ENCODE data around the gene PBX4. TPM values are rescaled to one million over a fixed set of nuclear protein-coding genes. Genes with fewer than 3 reads are reported as not detected.

The PBX4 gene
- total and polyA plus RNA-seq, 2 of the 8 experiments (the other 6 are each of a cell fraction or from before 2014, with no cell fraction given): 3.4 to 3.8 TPM

GRCh38 chr19:19662344-19662743 lies 43.9 kb upstream of the PBX4 start:
- Histone ChIP-seq H2AK5ac (ENCODE audit: low read depth, low read length) (no peak overlapping the region), H3K27me3 (replicated peaks in 1 of 4; ENCODE audit: control insufficient read depth in 3 of 4, extremely low read depth in 1 of 4, insufficient read depth in 3 of 4, low read length in 3 of 4) (no peaks in the 10 kb centered on the region), H2BK20ac (ENCODE audit: low read length) (no peak overlapping the region), H3K27ac (ENCODE audit: low read depth, low read length) (no peak overlapping the region), H3K36me3 (ENCODE audit: control insufficient read depth in 2 of 4, insufficient read depth in 4 of 4, low read length in 3 of 4) (peaks cover 11 to 25% (median 16%) of the 10 kb centered on the region in 4 experiments), H2BK5ac (ENCODE audit: low read depth, low read length) (no peak overlapping the region), H3K4me3 (ENCODE audit: extremely low read depth in 1 of 4, insufficient read depth in 2 of 4, low read depth in 3 of 4, low read length in 4 of 4) (peak overlapping the region; percentile 77 to 97 (median 90); a peak in 7 of 8 replicates), H3K56ac (replicated peaks; ENCODE audit: insufficient read length, low read depth, low read length) (no peak overlapping the region), H3K4me1 (replicated peaks in 1 of 4; ENCODE audit: control insufficient read depth in 3 of 4, insufficient read depth in 4 of 4, low read length in 3 of 4) (peaks cover 3 to 12% (median 6%) of the 10 kb centered on the region in 4 experiments; a peak in 5 of 7 replicates), H3K4me2 (ENCODE audit: insufficient read depth in 1 of 2, low read depth in 2 of 2, low read length in 2 of 2) (peak overlapping the region; percentile 72 to 95), H3K79me1 (ENCODE audit: low read depth, low read length) (peaks cover 16% of the 10 kb centered on the region), H3K14ac (ENCODE audit: insufficient read length) (no peak overlapping the region), H3K23ac (ENCODE audit: insufficient read length) (no peak overlapping the region), H2BK120ac (replicated peaks; ENCODE audit: low read depth, low read length) (no peak overlapping the region), H3K9me3 (ENCODE audit: insufficient read depth in 2 of 2, low read depth in 1 of 2, low read length in 1 of 2) (no peaks in the 10 kb centered on the region), H2BK12ac (ENCODE audit: low read depth, low read length) (no peak overlapping the region), H2AFZ (ENCODE audit: low read length) (no peak overlapping the region), H4K91ac (replicated peaks; ENCODE audit: insufficient read length, low read length) (no peak overlapping the region), H3K9ac (replicated peaks in 1 of 4; ENCODE audit: extremely low read depth in 1 of 4, low read depth in 3 of 4, low read length in 3 of 4) (peak overlapping the region in 1 of 4 experiments; percentile 93; a peak in 2 of 7 replicates), H4K8ac (ENCODE audit: extremely low read depth, insufficient read depth, low read length) (no peak overlapping the region), H3K18ac (ENCODE audit: extremely low read depth, low read length) (no peak overlapping the region), H3K4ac (replicated peaks; ENCODE audit: insufficient read length, low read depth, low read length) (no peak overlapping the region), H3K23me2 (ENCODE audit: low read depth, low read length) (no peaks in the 10 kb centered on the region), H3K79me2 (ENCODE audit: control insufficient read depth in 1 of 2, insufficient read depth in 2 of 2, low read length in 2 of 2) (peaks cover 21 to 30% of the 10 kb centered on the region in 2 experiments), H4K5ac (ENCODE audit: insufficient read length, low read depth, low read length) (no peak overlapping the region), H2BK15ac (ENCODE audit: low read length) (no peak overlapping the region), H4K20me1 (replicated peaks in 1 of 2; ENCODE audit: control insufficient read depth in 1 of 2, insufficient read depth in 2 of 2, low read length in 2 of 2) (peaks cover 6 to 18% of the 10 kb centered on the region in 2 experiments)
- POLR2A ChIA-PET (ENCODE audit: partially characterized antibody): interaction anchor here (0.6 to 2.4 kb wide), 11 partner anchors 10 to 295 kb away, joined by 3 to 20 read pairs (median 3); partner anchors contain the start of genes GMIP, ZNF506 and ZNF93
- DNase-seq (ENCODE audit: low read depth in 1 of 2, low spot score in 2 of 2): peak in 1 of 2 experiments; percentile 34
- 95% methylated on average over 8 of the region's 8 CpGs; no CpG with 5 or more reads in 1 of the 2 experiments for WGBS, 2 experiments (ENCODE audit: extremely low coverage in 1 of 2, insufficient coverage in 1 of 2, insufficient read length in 1 of 2, insufficient replicate concordance in 2 of 2, low coverage in 1 of 2, low lambda C conversion rate in 2 of 2, missing lambda C conversion rate in 1 of 2)
- FAIRE-seq: no peak
- CTCF ChIA-PET (ENCODE audit: partially characterized antibody): interaction anchor here (1.0 to 2.4 kb wide), 2 partner anchors 10 to 110 kb away, joined by 3 to 9 read pairs; no protein-coding TSS in a partner anchor
- TF ChIP-seq JUND (IDR thresholded peaks at IDR 0.05; ENCODE audit: low read length) (no peak), EZH2 (IDR thresholded peaks at IDR 0.05; ENCODE audit: low read depth, low read length, severe bottlenecking) (no peak), BCL11A (IDR thresholded peaks at IDR 0.05; ENCODE audit: low read depth in 2 of 2, low read length in 2 of 2) (no peak), RFX5 (IDR thresholded peaks at IDR 0.05; ENCODE audit: borderline replicate concordance, low read depth, low read length) (no peak), POU5F1 (IDR thresholded peaks at IDR 0.05; ENCODE audit: low read depth, low read length) (no peak), SIX5 (IDR thresholded peaks at IDR 0.05; ENCODE audit: low read depth, low read length) (no peak), TAF7 (optimal IDR thresholded peaks at IDR 0.05; ENCODE audit: borderline replicate concordance, low read depth, low read length) (no peak), BRCA1 (IDR thresholded peaks at IDR 0.05; ENCODE audit: low read depth, low read length) (no peak), EGR1 (IDR thresholded peaks at IDR 0.05; ENCODE audit: borderline replicate concordance, low read depth, low read length) (no peak), SRF (IDR thresholded peaks at IDR 0.05; ENCODE audit: low read depth, low read length) (no peak), POLR2AphosphoS5 (IDR thresholded peaks at IDR 0.05; ENCODE audit: low read depth, low read length) (no peak)
- TF ChIP-seq, protein P1, sequence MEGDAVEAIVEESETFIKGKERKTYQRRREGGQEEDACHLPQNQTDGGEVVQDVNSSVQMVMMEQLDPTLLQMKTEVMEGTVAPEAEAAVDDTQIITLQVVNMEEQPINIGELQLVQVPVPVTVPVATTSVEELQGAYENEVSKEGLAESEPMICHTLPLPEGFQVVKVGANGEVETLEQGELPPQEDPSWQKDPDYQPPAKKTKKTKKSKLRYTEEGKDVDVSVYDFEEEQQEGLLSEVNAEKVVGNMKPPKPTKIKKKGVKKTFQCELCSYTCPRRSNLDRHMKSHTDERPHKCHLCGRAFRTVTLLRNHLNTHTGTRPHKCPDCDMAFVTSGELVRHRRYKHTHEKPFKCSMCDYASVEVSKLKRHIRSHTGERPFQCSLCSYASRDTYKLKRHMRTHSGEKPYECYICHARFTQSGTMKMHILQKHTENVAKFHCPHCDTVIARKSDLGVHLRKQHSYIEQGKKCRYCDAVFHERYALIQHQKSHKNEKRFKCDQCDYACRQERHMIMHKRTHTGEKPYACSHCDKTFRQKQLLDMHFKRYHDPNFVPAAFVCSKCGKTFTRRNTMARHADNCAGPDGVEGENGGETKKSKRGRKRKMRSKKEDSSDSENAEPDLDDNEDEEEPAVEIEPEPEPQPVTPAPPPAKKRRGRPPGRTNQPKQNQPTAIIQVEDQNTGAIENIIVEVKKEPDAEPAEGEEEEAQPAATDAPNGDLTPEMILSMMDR (IDR thresholded peaks at IDR 0.05; ENCODE audit: control extremely low read depth in 1 of 3, insufficient read depth in 1 of 3, low read depth in 1 of 3, low read length in 3 of 3): no peak
